ENCODE data around the gene ZMYND10.

Gene ZMYND10

GRCh38 chr3:50354850-50355249, 9.3 kb upstream of the ZMYND10 start:
- no peak for TF ChIP-seq CTCF (conservative IDR thresholded peaks at IDR 0.05; ENCODE audit: control insufficient read depth, insufficient read depth, low read depth, low read length)
- no peak for DNase-seq (ENCODE audit: low read depth)
- H3K4me3 ChIP-seq (ENCODE audit: control insufficient read depth, low read depth, low read length) = no peak overlapping the region

- no peak overlapping the region for H3K4me3 ChIP-seq (ENCODE audit: control insufficient read depth, low read depth, low read length)
- no peak for TF ChIP-seq CTCF (conservative IDR thresholded peaks at IDR 0.05; ENCODE audit: control insufficient read depth, insufficient read depth, low read depth, low read length)
- DNase-seq (ENCODE audit: low read depth) = no peak
Observed at GRCh38 chr3:50354186-50354764, 8.7 kb upstream of the ZMYND10 start.

GRCh38 chr3:50353245-50354004, 7.9 kb upstream of the ZMYND10 start:
- no peak for DNase-seq (ENCODE audit: low read depth)

GRCh38 chr3:50352781-50353180, 7.2 kb upstream of the ZMYND10 start:
- TF ChIP-seq CTCF (conservative IDR thresholded peaks at IDR 0.05; ENCODE audit: control insufficient read depth, insufficient read depth, low read depth, low read length) = peak; percentile 31
- DNase-seq (ENCODE audit: low read depth) = peak; percentile 43
- H3K4me3 ChIP-seq (ENCODE audit: control insufficient read depth, low read depth, low read length) = no peak overlapping the region

More at GRCh38 chr3:50353245-50354004, 7.9 kb upstream of the ZMYND10 start:
- H3K4me3 ChIP-seq (ENCODE audit: control insufficient read depth, low read depth, low read length) = no peak overlapping the region
- no peak for TF ChIP-seq CTCF (conservative IDR thresholded peaks at IDR 0.05; ENCODE audit: control insufficient read depth, insufficient read depth, low read depth, low read length)

- TF ChIP-seq CTCF (conservative IDR thresholded peaks at IDR 0.05; ENCODE audit: control insufficient read depth, insufficient read depth, low read depth, low read length) = no peak
- H3K4me3 ChIP-seq (ENCODE audit: control insufficient read depth, low read depth, low read length) = peak overlapping the region; percentile 92
- no peak for DNase-seq (ENCODE audit: low read depth)
Observed at GRCh38 chr3:50351323-50351697, 5.8 kb upstream of the ZMYND10 start.

GRCh38 chr3:50350527-50351322, 5.2 kb upstream of the ZMYND10 start, which contains the start of the genes CYB561D2 and NPRL2:
CYB561D2 (plus strand) TSS chr3:50350862; CDS start chr3:50351434, 572 bp downstream.
NPRL2 (minus strand) TSS chr3:50350775; CDS start chr3:50350652, 123 bp downstream.
- no peak for TF ChIP-seq CTCF (conservative IDR thresholded peaks at IDR 0.05; ENCODE audit: control insufficient read depth, insufficient read depth, low read depth, low read length)
- peak within 1 kb of the TSS; percentile 92 for H3K4me3 ChIP-seq (ENCODE audit: control insufficient read depth, low read depth, low read length)
- DNase-seq (ENCODE audit: low read depth) = peak; percentile 83
